A549 treated with RU486 at 1 μM for 4 hours (cell line): ENCODE results near the gene LLPH. TPM values are rescaled to one million over a fixed set of nuclear protein-coding genes. Genes with fewer than 3 reads are reported as not detected.

Source experiments
- total RNA-seq: library from RNA; stranded (reverse); fragments of 200-300 nt; extraction: Qiagen RNA extraction; gene quantifications from 5 replicates; pipeline ENCODE4 v1.2.3, GENCODE V29; 2022; ENCODE audit warnings: low read depth

Gene LLPH
- total RNA-seq, result 50.7 to 60.1 TPM (median 56.3 TPM) in 5 replicates

GRCh38 chr12:66130267-66131066, at the start of gene LLPH:
Gene LLPH, minus strand, starts transcription at chr12:66130750. Its CDS starts 1,644 bp downstream, at chr12:66129106.

GRCh38 chr12:66169221-66170170, 38.9 kb upstream of the LLPH start, which contains the start of gene TMBIM4:
Gene TMBIM4, minus strand, starts transcription at chr12:66169996. Its CDS starts 45 bp downstream, at chr12:66169951.

Other genes with a start within 250 kb of the LLPH start
- gene TMBIM4, start 39.2 kb upstream of the LLPH start, total RNA-seq, result 24.7 to 57.7 TPM (median 55.7 TPM) in 5 replicates
- 0.08 to 0.33 TPM (median 0.11 TPM) in 5 replicates for gene IRAK3, start 58.5 kb upstream of the LLPH start, total RNA-seq
- 0.90 to 1.7 TPM (median 1.6 TPM) in 5 replicates for gene HELB, start 171.7 kb upstream of the LLPH start, total RNA-seq